GM21619 (cell line): Measurements from ENCODE around the gene MYO5A.
A peak's percentile ranks its signal among the peaks of the same experiment; 100 is the strongest.

Source experiments
- ATAC-seq: cut with Tn5 transposase; IDR thresholded peaks from one replicate; pipeline ENCODE4 v1.9.1; 2021; ENCODE audit not compliant: unreplicated experiment

Gene MYO5A

GRCh38 chr15:52338058-52338457 lies 190.6 kb downstream of the MYO5A start:
- ATAC-seq: no peak

GRCh38 chr15:52337198-52337853 lies 191.4 kb downstream of the MYO5A start:
- no peak for ATAC-seq

DNA sequence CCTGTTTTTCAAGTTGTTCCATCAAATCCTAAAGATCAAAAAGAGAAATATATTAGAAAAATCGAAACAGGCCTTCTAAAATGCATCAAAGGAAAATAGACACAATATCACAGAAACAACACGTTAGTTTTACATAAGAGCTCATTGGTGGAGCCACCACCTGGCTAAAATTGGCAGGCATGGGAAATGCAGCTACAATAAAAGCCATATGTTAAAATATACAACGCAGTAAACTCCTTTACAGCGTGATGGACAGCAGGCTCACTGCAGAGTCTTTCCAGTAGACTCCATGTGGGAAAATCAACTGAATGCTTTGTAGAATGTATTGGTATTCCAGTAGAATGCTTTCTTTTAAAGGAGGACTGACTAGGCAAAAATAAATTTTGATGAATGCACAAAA lies 192.2 kb downstream of the MYO5A start:
- ATAC-seq: no peak

DNA sequence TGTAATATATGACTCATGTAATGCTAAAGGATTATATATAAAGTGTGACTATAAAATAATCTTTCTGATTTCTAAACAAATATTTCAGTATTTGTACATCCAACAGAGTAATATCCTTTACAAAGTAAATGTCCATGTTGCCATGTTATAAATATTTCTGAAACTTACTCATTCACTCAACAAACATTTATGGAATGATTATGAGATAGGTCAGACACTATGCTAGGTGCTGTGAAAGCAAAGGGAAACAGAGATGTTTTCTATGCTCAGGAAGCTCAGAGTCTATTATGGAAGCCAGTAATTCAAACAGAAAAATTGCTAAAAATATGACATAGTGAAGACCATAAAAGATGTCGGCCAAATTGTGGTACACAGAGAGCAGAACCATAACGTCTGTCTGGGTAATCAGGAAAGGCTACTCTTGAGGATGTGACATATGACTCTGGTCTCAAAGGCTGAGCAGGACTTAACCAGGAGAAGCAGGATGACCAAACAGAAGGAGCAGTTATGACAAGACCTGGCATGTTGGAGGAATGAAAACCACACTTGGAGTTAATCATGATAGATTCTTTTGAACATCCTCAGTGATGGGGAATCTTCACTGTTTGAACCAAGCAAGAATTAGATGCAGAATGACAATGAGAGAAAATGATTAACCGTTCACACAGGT lies 194.1 kb downstream of the MYO5A start:
- ATAC-seq: no peak

GRCh38 chr15:52331490-52332240 lies 197.0 kb downstream of the MYO5A start:
- peak; percentile 90 for ATAC-seq

DNA sequence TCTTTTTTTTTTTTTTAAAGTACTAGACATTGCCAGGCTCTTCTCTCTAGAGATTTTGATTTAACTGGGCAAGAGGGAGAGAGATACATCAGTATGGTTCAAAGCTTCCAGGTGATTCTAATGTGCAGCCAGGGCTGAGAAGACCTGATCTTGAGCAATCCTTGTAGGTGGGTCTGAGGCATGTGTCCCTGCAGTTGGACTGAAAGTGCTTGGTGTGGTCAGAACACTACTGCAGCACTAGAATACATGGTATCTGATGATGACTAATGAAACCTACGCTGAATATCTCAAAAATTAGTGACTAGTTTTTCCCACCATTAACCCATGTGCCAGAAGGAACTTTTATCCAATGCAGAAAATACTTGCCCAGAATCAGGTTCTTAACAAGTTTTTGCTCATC lies 198.7 kb downstream of the MYO5A start:
- ATAC-seq: no peak

DNA sequence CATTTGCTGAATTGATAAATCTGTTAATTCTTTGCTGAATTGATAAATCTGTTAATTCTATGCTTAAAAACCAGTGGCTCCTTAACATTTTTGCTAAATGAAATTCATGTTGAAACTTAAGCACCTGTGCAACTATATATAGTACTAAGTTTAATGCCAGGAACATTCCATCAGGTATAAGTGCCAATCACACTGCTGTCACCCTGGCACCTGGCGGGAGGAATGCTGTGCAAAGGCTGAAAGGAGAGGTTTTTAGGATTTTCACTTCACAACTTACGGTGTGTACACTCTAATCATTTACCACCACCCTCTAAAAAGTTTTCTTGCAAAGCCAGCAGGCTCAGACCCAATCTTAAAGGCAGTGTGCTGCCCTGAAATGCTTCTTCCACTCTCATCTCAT lies 199.5 kb downstream of the MYO5A start:
- no peak for ATAC-seq

GRCh38 chr15:52328680-52329079 lies 200.0 kb downstream of the MYO5A start:
- ATAC-seq: no peak

- no peak for ATAC-seq
Observed at GRCh38 chr15:52326756-52327155, 201.9 kb downstream of the MYO5A start.

DNA sequence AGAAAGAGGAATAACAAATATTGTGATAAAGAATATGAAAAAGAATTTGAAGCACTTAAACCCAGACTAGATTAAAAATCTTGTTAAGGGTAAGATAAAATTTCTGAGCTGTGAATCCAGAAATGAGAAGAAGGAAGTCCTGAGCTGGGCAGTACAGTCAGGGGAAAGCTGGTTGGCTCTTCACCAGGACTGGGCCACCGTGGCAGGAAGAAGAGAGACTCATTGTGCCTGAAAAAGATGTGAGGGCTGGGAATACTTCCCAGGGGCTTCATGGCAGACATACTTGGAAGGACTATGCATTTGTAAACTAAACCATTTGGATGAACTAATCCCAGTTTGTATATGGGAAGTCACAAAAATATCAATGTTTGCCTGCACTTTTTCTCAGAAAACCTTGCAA lies 204.6 kb downstream of the MYO5A start:
- ATAC-seq: no peak

DNA sequence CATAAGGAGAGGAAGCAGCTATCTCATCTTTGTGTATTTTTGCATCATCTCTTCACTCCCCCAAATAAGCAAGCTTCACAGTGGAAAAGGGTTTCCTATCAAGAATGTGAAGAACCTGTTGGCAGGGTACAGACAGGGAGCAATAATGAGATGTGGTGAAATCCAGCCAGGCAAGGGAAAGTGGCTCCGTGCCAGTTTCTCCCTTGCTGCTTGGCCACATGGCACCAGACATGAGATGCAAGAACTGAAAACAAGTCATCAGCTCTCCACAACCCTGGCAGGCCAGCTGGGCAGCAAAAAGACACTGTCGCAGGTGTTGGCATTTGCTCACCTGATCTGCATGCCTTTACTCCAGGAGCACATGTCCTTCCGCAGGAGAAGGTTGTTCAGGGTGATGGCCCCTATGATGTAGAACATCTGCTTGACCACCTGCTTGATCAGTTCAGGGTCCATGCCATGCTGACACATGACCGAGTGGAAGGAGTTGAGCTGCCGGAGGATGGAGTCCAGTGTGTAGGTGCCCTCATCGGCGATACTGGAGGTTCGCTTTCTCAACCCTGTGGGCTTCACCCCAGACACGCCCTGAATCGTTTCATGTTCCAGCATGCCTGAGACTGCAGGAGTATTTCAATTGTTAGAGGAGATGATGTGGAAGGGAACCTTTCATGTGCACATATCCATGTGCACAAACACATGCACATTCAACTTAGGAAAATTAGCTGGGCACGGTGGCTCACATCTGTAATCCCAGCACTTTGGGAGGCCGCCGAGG lies 209.8 kb downstream of the MYO5A start:
- ATAC-seq: no peak

DNA sequence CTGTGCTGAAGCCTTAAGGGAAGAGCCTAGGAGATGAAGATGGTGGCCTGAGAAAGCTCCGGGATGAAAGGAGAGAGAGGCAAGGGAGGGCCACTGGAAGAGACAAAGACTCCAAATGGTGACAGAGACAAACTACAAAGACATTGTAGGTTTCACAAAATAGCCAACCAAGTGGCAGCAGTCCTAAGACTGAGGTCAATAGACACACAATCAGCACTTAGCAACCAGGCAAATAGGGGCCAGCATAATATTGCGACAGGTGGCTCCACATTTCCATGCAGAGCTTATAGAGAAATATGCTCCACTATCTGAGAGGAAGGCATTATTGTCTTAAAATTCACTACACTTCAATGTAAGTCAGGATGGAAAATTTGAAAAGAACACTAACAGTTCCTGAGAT lies 211.0 kb downstream of the MYO5A start:
- no peak for ATAC-seq

GRCh38 chr15:52317022-52317421 lies 211.7 kb downstream of the MYO5A start:
- no peak for ATAC-seq

GRCh38 chr15:52309154-52309548 lies 219.5 kb downstream of the MYO5A start:
- ATAC-seq: peak; percentile 65

GRCh38 chr15:52308446-52309153 lies 220.1 kb downstream of the MYO5A start:
- peak; percentile 72 for ATAC-seq

GRCh38 chr15:52307847-52308246 lies 220.8 kb downstream of the MYO5A start:
- ATAC-seq: no peak

DNA sequence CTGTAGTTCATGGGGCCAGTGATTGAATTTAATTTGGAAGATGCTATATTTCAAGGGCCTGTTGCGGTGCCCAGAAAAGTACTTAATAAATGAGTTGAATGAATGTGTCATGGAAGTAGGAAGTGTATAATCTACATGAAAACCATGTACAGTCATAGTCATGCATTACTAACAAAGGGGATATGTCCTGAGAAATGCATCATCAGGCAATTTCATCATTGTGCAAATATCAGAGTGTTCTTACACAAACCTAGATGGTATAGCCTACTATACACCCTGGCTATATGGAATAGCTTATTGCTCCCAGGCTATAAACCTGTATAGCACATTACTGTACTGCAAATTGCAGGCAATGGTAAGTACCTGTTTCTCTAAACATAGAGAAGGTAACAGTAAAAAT lies 222.4 kb downstream of the MYO5A start:
- no peak for ATAC-seq

DNA sequence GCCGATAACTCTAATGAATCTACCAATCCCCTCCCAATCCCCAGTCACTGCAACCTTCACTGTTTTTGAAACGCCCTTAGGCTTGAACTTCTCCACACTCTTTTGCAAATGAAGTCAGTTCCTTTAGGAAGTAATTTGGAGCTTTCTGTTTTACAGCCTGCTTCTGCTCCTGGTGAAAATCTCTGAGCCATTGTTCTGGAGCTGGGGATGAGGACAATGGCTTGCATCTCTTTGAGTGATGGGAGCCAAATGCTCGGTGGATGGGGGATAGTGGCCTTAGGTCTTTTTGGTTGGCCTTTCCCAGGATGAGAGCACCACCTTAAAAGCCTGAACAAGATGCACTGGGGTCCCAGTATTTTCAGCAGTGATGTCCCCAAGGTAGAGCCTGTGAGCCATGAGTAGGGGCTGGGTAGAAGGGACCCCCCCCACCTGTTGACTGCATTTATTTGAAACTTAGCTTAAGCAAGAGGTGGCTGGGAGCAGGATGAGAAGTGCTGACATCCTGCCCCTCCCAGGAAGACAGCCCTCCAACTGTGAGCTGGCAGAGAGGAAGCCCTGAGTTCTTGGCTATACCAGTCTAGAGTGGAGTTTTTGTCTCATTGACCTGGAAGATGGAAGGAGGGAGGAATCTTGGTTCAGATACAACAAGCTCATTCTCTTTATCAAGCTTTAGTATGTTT lies 225.4 kb downstream of the MYO5A start:
- ATAC-seq: no peak

GRCh38 chr15:52301265-52301847 lies 227.3 kb downstream of the MYO5A start:
- no peak for ATAC-seq
